C4-2B (cell line): ENCODE results near the gene SLC8A3.
A peak's percentile ranks its signal among the peaks of the same experiment; 100 is the strongest.

Source experiments
- H3K27ac ChIP-seq: fragments of 450-650 bp; 2 replicates; pipeline ENCODE4 v1.5.1; 2017
- CTCF ChIP-seq: fragments of 450-650 bp; conservative IDR thresholded peaks from 2 replicates; pipeline ENCODE4 v1.5.1; 2017; ENCODE audit warnings: mild to moderate bottlenecking
- ZFX ChIP-seq: fragments of 450-650 bp; IDR thresholded peaks from 2 replicates; pipeline ENCODE4 v1.6.1; 2017

The SLC8A3 gene

DNA sequence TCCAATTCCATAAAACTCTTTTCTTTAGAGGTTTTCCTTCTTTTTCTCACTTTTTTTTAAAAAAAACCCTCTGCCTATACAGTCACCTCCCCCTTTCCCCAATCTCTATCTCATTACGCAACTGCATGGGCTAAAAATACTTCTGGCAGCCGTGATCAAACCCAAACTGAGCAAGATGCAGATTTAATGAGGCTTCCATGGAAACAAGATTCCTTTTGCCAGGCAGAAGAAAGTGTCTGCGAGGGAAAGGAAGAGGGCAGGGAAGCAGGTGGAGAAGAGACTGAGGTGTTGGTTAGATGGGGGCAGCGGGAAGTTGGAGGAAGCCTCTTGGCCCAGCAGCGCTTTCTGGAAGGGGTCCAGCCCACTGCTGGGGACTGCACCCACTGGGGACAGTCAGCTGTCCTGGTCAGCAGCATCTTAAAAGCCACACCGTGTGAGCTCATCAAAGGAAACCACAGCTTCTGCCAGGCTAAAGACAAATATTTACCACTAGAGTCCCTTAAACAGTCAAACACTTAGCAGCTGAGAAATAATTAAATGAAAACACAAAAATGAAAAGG is 90.4 kb downstream of the SLC8A3 start:
- no peak overlapping the region for H3K27ac ChIP-seq
- TF ChIP-seq ZFX (no peak), CTCF (no peak)

- TF ChIP-seq ZFX (no peak), CTCF (no peak)
- H3K27ac ChIP-seq: no peak overlapping the region
Observed at GRCh38 chr14:70097576-70098249, 91.0 kb downstream of the SLC8A3 start.

DNA sequence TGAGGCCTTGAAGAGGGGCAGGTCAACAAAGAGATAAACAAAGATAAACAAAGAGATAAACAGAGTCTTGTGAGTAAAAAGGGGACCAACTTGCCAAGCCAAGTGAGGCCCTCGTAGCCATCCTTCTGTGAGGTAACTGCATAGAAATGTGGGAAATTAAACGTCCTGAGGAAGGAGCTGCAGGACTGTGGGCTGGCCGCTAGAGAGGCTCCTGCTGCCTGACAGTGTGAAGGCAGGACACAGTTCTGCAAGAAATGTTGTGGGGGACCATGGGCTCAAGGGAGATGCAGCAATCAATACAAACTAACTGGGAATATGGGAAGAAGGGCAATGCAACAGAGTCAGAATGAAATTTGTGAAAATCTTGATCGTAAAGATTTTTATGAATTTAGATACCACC is 91.9 kb downstream of the SLC8A3 start:
- no peak overlapping the region for H3K27ac ChIP-seq
- no peak for TF ChIP-seq ZFX
- peak; percentile 37 for TF ChIP-seq CTCF

- no peak for TF ChIP-seq ZFX
- no peak for TF ChIP-seq CTCF
Observed at GRCh38 chr14:70094631-70095030, 94.1 kb downstream of the SLC8A3 start.

DNA sequence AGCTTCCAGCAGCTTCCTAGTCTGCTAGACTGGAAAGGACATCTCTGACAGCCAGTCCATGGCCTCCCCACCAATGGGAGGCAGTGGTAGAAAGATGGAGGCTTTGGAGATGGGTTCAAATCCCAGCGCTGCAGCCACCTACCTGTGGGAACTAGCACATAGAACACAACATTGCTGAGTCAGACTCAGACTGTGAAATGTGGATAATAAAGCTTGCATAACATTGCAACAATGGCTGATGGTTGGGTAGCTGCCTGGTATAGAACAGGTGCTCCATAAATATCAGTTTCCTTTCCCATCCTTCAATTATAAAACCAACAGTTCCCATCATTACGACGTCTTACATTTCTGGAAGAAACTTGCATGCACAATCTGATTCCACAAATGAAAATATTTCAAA is 94.6 kb downstream of the SLC8A3 start:
- H3K27ac ChIP-seq: no peak overlapping the region
- TF ChIP-seq ZFX (no peak), CTCF (no peak)

More at GRCh38 chr14:70094631-70095030, 94.1 kb downstream of the SLC8A3 start:
- no peak overlapping the region for H3K27ac ChIP-seq

DNA sequence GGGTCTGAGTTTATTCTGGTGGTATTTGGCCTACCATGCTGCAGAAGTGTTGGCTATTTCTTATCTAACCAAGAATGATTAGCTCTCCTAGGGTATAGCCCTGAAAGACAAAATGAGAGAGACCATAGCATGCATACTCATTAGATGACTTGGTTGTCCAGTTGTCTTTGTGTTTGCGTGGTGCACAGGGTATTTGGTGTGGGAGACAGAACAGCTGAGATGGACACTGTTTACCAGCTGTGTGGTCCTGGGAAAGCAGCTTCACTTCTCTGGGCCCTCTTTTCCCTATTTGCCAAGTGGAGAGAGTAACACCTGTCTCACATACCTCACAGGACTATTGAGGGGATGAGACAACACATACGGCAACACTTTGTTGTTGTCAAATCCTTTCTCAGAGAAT is 95.6 kb downstream of the SLC8A3 start:
- TF ChIP-seq ZFX: no peak
- TF ChIP-seq CTCF: no peak
- H3K27ac ChIP-seq: no peak overlapping the region

- TF ChIP-seq CTCF: peak; percentile 40
- no peak for TF ChIP-seq ZFX
- no peak overlapping the region for H3K27ac ChIP-seq
Observed at GRCh38 chr14:70087380-70087697, 101.4 kb downstream of the SLC8A3 start.
